ENCODE data around the gene CXCR4.
A peak's percentile ranks its signal among the peaks of the same experiment; 100 is the strongest.

CXCR4 gene

DNA sequence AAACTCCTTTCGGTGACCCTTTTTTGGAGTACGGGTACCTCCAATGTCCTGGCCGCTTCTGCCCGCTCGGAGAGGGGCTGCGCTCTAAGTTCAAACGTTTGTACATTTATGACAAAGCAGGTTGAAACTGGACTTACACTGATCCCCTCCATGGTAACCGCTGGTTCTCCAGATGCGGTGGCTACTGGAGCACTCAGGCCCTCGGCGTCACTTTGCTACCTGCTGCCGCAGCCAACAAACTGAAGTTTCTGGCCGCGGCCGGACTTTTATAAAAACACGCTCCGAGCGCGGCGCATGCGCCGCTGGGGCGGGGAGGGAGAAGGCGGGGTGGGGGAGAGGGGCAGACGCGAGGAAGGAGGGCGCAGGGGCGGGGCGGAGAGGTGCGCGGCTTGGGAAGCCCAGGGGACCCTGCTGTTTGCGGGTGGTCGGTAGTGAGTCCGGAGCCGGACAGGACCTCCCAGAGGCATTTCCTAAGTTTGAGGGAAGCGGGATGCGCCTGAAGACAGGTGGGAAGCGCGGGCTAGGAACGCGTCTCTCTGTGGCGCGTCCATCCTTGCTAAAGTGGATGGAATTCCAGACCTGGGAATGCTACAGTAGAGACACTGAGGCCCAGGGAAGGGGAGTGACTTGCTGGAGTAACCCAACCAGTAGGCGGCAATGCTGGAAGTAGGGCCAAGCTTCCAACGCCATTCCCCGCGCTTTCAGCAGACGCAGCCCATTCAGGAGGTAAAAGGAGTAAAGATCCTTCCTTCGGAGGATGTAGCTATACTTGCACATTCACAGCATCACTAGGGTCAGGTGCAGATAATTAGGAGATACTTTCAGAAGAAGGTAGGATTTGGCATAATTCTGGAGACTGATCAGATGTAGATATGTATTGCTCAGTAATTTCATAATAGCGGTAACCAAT, at the start of gene CXCR4:
CXCR4 (minus strand) TSS at position 241 of the 910 bp plus-strand sequence; CDS start at position 152, 89 bp downstream.
- peak; percentile 89 to 90 for DNase-seq
- H3K27ac Mint-ChIP-seq: peak within 1 kb of the TSS; percentile 97 to 99
- peak within 1 kb of the TSS; percentile 81 to 97 for H3K4me3 Mint-ChIP-seq
- peak; percentile 26 for ATAC-seq
- no peaks in the 10 kb centered on the region for H3K27me3 Mint-ChIP-seq
- no peaks in the 10 kb centered on the region for H3K9me3 Mint-ChIP-seq
- peaks cover 59% of the 10 kb centered on the region for H3K4me1 Mint-ChIP-seq

DNA sequence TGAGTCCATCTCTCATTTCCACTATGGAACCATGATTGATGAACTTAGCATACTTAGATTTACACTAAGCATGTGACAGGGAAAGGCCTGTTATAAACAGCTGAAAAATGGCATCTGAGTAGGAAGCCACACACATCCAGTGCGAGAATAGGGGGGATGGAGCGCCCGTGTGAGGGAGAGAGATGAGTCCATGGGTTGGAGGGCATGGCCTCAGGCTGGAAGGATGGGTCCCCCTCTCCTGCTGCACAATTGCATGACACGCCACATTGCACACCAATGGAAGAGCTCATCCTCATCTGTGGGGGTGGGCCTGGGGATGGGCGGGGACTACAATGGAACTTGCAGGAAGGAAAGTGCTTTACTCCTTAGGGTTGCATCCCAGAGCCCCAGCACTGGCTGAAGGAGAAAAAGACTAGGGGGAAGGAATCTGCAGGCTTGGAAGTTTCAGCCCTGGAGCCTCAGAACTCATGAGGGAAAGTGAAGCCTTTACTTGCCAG, 46.4 kb upstream of the CXCR4 start:
- ATAC-seq (no peak), DNase-seq (no peak)
- Mint-ChIP-seq H3K27me3 (no peaks in the 10 kb centered on the region), H3K9me3 (peaks cover 0 to under 1% of the 10 kb centered on the region in 2 donors), H3K27ac (no peak overlapping the region), H3K4me3 (no peak overlapping the region), H3K4me1 (peaks cover 18% of the 10 kb centered on the region)

DNA sequence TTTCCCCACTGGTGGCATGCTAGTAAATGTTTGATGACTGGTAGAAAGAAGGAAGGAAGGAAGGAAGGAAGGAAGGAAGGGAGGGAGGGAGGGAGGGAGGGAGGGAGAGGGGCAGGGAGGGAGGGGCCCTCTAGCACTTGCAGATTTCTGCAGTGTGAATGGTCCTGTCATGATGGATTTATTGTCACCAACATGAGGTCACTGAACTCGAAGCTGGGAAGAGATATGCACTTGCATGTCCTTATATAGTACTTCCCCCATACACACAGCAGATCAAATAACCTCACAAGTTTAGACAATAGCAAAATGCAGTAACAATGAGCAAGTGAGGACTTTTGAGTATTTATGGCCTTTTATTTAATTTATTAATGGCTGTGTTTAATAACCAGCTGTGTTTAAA, 44.5 kb upstream of the CXCR4 start:
- H3K27me3 Mint-ChIP-seq: no peaks in the 10 kb centered on the region
- H3K9me3 Mint-ChIP-seq: no peaks in the 10 kb centered on the region
- H3K4me1 Mint-ChIP-seq: peaks cover 18% of the 10 kb centered on the region
- H3K27ac Mint-ChIP-seq: no peak overlapping the region
- no peak for DNase-seq
- no peak for ATAC-seq
- no peak overlapping the region for H3K4me3 Mint-ChIP-seq

GRCh38 chr2:136156411-136156810, 38.5 kb upstream of the CXCR4 start:
- no peak for ATAC-seq
- no peak overlapping the region for H3K4me3 Mint-ChIP-seq

DNA sequence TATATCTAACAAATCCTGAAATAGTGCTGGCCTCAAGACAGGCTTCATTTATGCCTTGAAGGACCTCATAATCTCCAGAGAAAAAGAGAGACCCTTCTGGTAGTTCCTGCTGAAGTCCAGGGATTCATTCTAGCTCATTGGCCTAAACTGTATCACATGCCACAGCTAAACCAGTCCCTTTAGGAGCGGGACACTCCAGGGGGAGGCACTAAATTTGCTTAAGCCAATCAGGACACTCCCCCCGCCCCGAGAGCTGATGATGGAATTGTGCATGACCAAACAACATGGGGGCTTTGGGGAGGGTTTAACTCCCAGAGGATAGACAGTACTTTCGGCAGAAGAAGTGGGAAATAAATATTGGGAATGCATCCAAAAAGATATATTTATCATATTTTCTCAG, 36.4 kb upstream of the CXCR4 start:
- H3K27ac Mint-ChIP-seq: no peak overlapping the region
- no peaks in the 10 kb centered on the region for H3K27me3 Mint-ChIP-seq
- DNase-seq (no peak), ATAC-seq (no peak)
- H3K9me3 Mint-ChIP-seq: no peaks in the 10 kb centered on the region
- H3K4me1 Mint-ChIP-seq: peaks cover 18% of the 10 kb centered on the region
- H3K4me3 Mint-ChIP-seq: no peak overlapping the region

More at GRCh38 chr2:136156411-136156810, 38.5 kb upstream of the CXCR4 start:
- Mint-ChIP-seq H3K27ac (no peak overlapping the region), H3K27me3 (no peaks in the 10 kb centered on the region), H3K4me1 (peaks cover 18% of the 10 kb centered on the region), H3K9me3 (no peaks in the 10 kb centered on the region)
- no peak for DNase-seq

DNA sequence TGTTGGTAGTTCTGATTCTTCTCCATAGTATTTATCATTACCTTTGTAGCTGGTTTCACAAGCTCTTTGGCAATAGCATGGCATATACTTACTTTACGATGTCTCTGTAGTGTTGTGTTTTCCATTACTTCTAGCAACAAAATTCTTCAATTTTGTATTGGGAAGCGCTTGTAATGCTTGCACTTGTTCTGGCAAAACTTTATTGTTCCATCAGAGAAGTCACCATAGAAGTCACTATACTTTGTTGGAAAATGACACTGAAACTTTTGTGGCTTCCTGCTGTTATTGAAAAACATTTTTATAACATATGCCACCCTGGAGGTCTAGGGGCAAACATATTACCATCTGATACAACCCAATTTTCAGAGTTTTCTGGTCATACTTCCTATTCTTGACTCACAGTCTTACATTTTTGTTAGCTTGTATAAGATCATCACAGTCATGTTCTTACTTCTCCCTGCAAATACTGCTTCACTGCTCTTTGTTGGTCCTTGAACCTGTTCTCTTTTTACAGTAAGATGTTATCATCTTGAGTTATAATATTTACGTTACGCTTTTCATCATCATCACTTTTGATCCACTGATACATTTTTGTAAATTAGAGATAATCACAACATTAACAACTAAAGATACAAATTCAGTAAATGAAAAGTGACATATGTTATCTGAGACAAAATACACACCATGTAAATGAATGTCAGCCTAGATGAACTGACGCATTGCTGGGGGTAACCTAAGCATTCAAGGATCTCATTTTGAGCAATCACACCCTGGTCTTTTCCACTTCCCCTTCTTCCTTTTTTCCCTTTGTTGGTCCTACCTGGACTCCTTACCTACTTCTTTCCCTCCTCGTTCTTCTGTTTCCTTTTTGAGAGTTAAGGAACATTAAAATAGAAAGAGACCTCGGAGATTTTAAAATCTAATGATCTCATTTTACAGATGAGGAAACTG, 33.3 kb upstream of the CXCR4 start:
- no peak overlapping the region for H3K27ac Mint-ChIP-seq
- peaks cover 22% of the 10 kb centered on the region for H3K4me1 Mint-ChIP-seq
- H3K4me3 Mint-ChIP-seq: no peak overlapping the region
- ATAC-seq: no peak
- no peak for DNase-seq
- H3K27me3 Mint-ChIP-seq: peaks cover 7% of the 10 kb centered on the region
- peaks cover 0 to 10% of the 10 kb centered on the region in 2 donors for H3K9me3 Mint-ChIP-seq

DNA sequence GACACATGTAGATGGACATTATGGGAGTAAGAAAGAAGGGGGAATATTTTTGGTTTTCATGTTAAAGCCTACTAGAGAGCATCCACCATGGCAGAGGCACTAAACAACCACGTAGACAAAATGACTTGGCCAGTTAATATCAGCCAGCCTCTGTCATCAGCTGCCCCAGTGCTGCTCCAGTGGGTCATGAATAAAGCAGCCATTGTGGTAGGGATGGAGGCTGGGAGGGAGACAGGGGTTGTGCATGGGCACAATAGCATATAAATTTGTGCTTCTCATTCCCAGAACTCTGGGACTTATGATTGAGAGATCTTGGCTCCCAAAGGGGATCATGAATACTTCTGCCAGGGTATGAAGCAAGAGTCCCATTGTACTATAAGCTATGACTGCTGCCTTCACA, 31.1 kb upstream of the CXCR4 start:
- DNase-seq (no peak), ATAC-seq (no peak)
- H3K27ac Mint-ChIP-seq: no peak overlapping the region
- H3K9me3 Mint-ChIP-seq: peaks cover 0 to 10% of the 10 kb centered on the region in 2 donors
- H3K27me3 Mint-ChIP-seq: peaks cover 17% of the 10 kb centered on the region
- H3K4me3 Mint-ChIP-seq: no peak overlapping the region
- peaks cover 32% of the 10 kb centered on the region for H3K4me1 Mint-ChIP-seq

DNA sequence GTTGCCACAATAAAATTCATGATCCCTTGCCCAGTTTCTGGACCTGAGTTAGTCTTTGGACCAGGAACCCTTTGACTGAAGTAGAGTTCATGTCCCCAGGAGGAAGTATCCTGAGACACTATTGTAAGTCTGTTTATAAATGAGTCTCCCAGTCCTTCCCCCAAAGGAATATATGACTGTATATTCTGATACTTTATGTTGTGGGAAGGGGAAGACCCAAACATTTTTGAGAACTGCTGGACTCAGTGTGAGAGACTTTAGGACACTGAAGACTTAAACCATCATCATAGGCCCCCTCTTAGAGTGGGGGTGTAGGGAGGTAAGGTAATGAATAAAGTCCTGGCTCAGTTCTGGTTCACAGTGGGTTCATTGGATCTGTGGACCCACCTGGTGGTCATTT, 28.6 kb upstream of the CXCR4 start:
- no peak for DNase-seq
- peaks cover 31% of the 10 kb centered on the region for H3K4me1 Mint-ChIP-seq
- no peak overlapping the region for H3K27ac Mint-ChIP-seq
- peak; percentile 82 for ATAC-seq
- H3K27me3 Mint-ChIP-seq: peaks cover 27% of the 10 kb centered on the region
- H3K4me3 Mint-ChIP-seq: no peak overlapping the region
- peaks cover 0 to 10% of the 10 kb centered on the region in 2 donors for H3K9me3 Mint-ChIP-seq

DNA sequence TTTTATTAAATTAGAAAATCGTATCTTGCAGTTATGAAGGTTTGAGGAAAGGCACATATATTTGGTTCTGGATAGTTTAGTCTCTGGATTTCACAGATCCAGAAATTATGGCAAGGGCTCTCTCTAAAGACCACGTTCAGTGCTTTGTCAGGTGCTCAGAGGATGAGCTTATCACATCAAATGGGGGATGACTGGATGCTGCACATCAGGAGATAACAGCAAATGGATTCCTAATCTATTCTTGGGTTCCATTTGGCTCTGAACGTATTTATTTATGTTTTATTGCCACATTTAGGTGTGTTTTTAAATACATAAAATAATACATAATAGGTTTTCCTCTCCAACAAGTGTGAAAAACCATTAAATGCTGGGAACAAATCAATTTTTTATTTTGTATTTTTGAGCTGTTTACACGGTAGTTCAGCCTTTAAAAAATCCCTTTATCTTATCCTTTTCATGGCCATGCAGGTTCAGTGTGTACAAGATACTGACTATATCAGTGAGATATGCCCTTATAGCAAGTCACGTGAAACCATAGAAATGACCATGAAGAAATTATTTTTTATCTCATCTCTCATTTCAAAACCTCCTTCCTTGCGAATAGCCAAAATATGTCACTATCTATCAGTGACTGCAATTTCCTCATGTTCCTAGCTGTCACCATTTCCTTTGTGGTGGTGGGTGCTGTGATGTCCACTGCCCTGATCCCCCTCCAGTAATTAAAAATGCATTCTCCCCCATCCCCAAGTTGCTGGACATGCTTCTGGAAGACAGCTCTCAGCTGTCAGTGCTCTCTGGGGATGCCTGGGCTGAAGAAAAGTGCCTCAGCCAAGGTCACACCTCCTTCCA, 25.9 kb upstream of the CXCR4 start:
- DNase-seq: no peak
- no peak overlapping the region for H3K27ac Mint-ChIP-seq
- no peak overlapping the region for H3K4me3 Mint-ChIP-seq
- H3K4me1 Mint-ChIP-seq: peaks cover 46% of the 10 kb centered on the region
- H3K9me3 Mint-ChIP-seq: peaks cover 0 to 6% of the 10 kb centered on the region in 2 donors
- H3K27me3 Mint-ChIP-seq: peaks cover 38% of the 10 kb centered on the region
- ATAC-seq: no peak

GRCh38 chr2:136141510-136142149, 23.7 kb upstream of the CXCR4 start:
- no peak for DNase-seq
- no peak overlapping the region for H3K27ac Mint-ChIP-seq
- H3K9me3 Mint-ChIP-seq: no peaks in the 10 kb centered on the region
- peaks cover 66% of the 10 kb centered on the region for H3K4me1 Mint-ChIP-seq
- no peak for ATAC-seq
- peaks cover 46% of the 10 kb centered on the region for H3K27me3 Mint-ChIP-seq
- peak overlapping the region in 1 of 2 donors; percentile 28 for H3K4me3 Mint-ChIP-seq

GRCh38 chr2:136139631-136140030, 21.7 kb upstream of the CXCR4 start:
- DNase-seq (no peak), ATAC-seq (no peak)
- peaks cover 42% of the 10 kb centered on the region for H3K27me3 Mint-ChIP-seq
- peaks cover 75% of the 10 kb centered on the region for H3K4me1 Mint-ChIP-seq
- peak overlapping the region in 1 of 2 donors; percentile 46 for H3K4me3 Mint-ChIP-seq
- H3K27ac Mint-ChIP-seq: no peak overlapping the region
- no peaks in the 10 kb centered on the region for H3K9me3 Mint-ChIP-seq

DNA sequence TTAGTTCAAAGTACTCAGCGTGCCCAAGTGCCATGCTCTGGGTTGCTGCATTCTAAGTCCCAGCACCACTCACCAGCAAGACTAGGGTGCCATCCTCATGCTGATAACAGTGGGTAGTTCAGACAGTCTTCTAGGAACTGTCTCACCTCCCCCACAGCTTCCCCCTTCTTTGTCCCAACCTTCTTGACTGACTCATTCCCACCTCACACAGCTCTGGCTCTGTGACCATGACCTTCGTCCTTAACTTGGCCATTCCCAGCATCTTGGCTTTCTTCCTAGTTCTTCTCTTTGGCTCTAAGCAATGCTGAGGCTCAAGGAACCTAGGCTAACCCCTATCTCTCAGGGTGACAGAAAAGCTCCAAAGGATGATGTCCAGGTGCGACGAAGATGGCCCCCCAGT, 20.0 kb upstream of the CXCR4 start:
- Mint-ChIP-seq H3K27me3 (peaks cover 34% of the 10 kb centered on the region), H3K27ac (no peak overlapping the region), H3K4me3 (peak overlapping the region in 1 of 2 donors; percentile 4), H3K4me1 (peaks cover 91% of the 10 kb centered on the region), H3K9me3 (no peaks in the 10 kb centered on the region)
- no peak for ATAC-seq
- no peak for DNase-seq

GRCh38 chr2:136136931-136137330, 19.0 kb upstream of the CXCR4 start:
- Mint-ChIP-seq H3K27ac (peak overlapping the region; percentile 42 to 85), H3K4me3 (peak overlapping the region; percentile 61 to 63), H3K27me3 (peaks cover 30% of the 10 kb centered on the region), H3K9me3 (no peaks in the 10 kb centered on the region), H3K4me1 (peaks cover 96% of the 10 kb centered on the region)
- DNase-seq (no peak), ATAC-seq (no peak)

Measured in stimulated activated naive CD8-positive, alpha-beta T cell treated with anti-CD3 and anti-CD28 coated beads, Interleukin-15, amount 100 ng/mL, for 72 hours (primary cell).